Hepatocyte (in vitro differentiated cells): ENCODE data around the gene TBXAS1. TPM values are rescaled to one million over a fixed set of nuclear protein-coding genes. Genes with fewer than 3 reads are reported as not detected.

Experiments used
- DNase-seq: peaks from one replicate; pipeline ENCODE4 v3.0.0-alpha.2; 2016; ENCODE audit warnings: low spot score
- H2AFZ ChIP-seq: fragments of 200-600 bp; sonication (generic); 2 replicates; pipeline ENCODE4 v1.6.0; 2016; ENCODE audit warnings: antibody characterized with exemption, mild to moderate bottlenecking
- H3K27ac ChIP-seq: fragments of 200-600 bp; sonication (generic); 2 replicates; pipeline ENCODE4 v1.5.1; 2016; ENCODE audit warnings: mild to moderate bottlenecking
- H3K27me3 ChIP-seq: fragments of 200-600 bp; sonication (generic); 2 replicates; pipeline ENCODE4 v1.6.1; 2016
- H3K36me3 ChIP-seq: fragments of 200-600 bp; sonication (generic); replicated peaks from 2 replicates; pipeline ENCODE4 v1.5.1; 2016; ENCODE audit warnings: low read depth; ENCODE audit not compliant: insufficient read depth
- H3K4me1 ChIP-seq: fragments of 200-600 bp; sonication (generic); 2 replicates; pipeline ENCODE4 v1.5.1; 2016; ENCODE audit warnings: mild to moderate bottlenecking, moderate library complexity; ENCODE audit not compliant: insufficient read depth
- H3K4me2 ChIP-seq: fragments of 200-600 bp; sonication (generic); 2 replicates; pipeline ENCODE4 v1.6.0; 2016
- H3K4me3 ChIP-seq: fragments of 200-600 bp; sonication (generic); 2 replicates; pipeline ENCODE4 v1.5.1; 2016; ENCODE audit warnings: mild to moderate bottlenecking
- H3K79me2 ChIP-seq: fragments of 200-600 bp; sonication (generic); 2 replicates; pipeline ENCODE4 v1.6.0; 2017; ENCODE audit warnings: mild to moderate bottlenecking
- H3K9me2 ChIP-seq: fragments of 200-600 bp; sonication (generic); replicated peaks from 2 replicates; pipeline ENCODE4 v1.6.0; 2017; ENCODE audit warnings: mild to moderate bottlenecking; ENCODE audit not compliant: insufficient read depth
- H3K9me3 ChIP-seq: fragments of 200-600 bp; sonication (generic); 2 replicates; pipeline ENCODE4 v1.5.1; 2016; ENCODE audit warnings: low read depth, mild to moderate bottlenecking
- H4K20me1 ChIP-seq: fragments of 200-600 bp; sonication (generic); 2 replicates; pipeline ENCODE4 v1.6.0; 2016; ENCODE audit warnings: mild to moderate bottlenecking; ENCODE audit not compliant: insufficient read depth, poor library complexity, severe bottlenecking
- CTCF ChIP-seq: fragments of 200-600 bp; sonication (generic); IDR thresholded peaks from 2 replicates; pipeline ENCODE4 v1.5.1; 2016; ENCODE audit warnings: antibody characterized with exemption, mild to moderate bottlenecking; ENCODE audit not compliant: poor library complexity
- EZH2 ChIP-seq: fragments of 200-600 bp; sonication (generic); IDR thresholded peaks from 2 replicates; pipeline ENCODE4 v1.6.1; 2016; ENCODE audit warnings: antibody characterized with exemption, mild to moderate bottlenecking, borderline replicate concordance
- EZH2phosphoT487 ChIP-seq: fragments of 200-600 bp; sonication (generic); IDR thresholded peaks from one replicate; pipeline ENCODE4 v1.6.1; 2018; ENCODE audit warnings: antibody characterized with exemption, mild to moderate bottlenecking, low read depth, moderate library complexity; ENCODE audit not compliant: unreplicated experiment, severe bottlenecking
- WGBS: methylation state at CpG from one replicate; pipeline ENCODE4 v1.1.6; 2016; ENCODE audit warnings: low lambda C conversion rate; ENCODE audit errors: missing lambda C conversion rate; 5-methylcytosine and 5-hydroxymethylcytosine counted together
- polyA plus RNA-seq: library from polyadenylated mRNA; unstranded; fragments of >200 nt; fragmentation: Nextera tagmentation; extraction: Ambion mirVana; gene quantifications from 2 replicates; pipeline ENCODE4 v1.2.1, GENCODE V29; 2016
- total RNA-seq: library from RNA; depleted of rRNA; stranded (reverse); fragments of >200 nt; gene quantifications from 2 replicates; pipeline ENCODE4 v1.2.3, GENCODE V29; 2014

Gene TBXAS1
- total and polyA plus RNA-seq, 2 experiments from 2014 or later: 3.9 to 11.5 TPM

DNA sequence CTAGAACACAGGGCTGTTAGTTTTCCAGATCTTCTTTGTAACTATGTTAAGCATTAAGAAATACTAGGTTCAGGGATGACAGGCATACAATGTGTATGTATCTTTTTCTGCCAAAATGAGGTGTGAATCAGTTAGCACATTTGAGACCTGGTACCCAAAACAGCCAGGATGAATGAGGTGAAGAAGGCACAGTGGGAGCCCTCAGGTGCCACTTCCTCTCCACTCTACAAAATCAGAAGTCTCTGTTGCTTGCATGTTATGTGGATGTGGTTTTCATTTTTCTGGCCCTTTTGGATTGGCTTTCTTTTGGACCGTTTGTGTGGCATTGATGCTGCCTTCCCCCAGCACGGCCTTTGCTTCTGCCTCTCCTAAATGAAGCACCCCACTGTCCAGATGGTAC, 15.4 kb upstream of the TBXAS1 start:
- H3K4me2 ChIP-seq: no peak overlapping the region
- H3K27ac ChIP-seq: no peak overlapping the region
- DNase-seq: no peak
- H3K79me2 ChIP-seq: no peaks in the 10 kb centered on the region
- H3K9me2 ChIP-seq: no peaks in the 10 kb centered on the region
- H3K27me3 ChIP-seq: no peaks in the 10 kb centered on the region
- no peaks in the 10 kb centered on the region for H3K9me3 ChIP-seq
- no peaks in the 10 kb centered on the region for H4K20me1 ChIP-seq
- 81% methylated on average over 2 of the region's 2 CpGs for WGBS
- no peak overlapping the region for H3K4me3 ChIP-seq
- no peak overlapping the region for H2AFZ ChIP-seq
- no peaks in the 10 kb centered on the region for H3K4me1 ChIP-seq
- no peak for TF ChIP-seq EZH2phosphoT487
- TF ChIP-seq CTCF: no peak
- TF ChIP-seq EZH2: no peak
- H3K36me3 ChIP-seq: no peaks in the 10 kb centered on the region

DNA sequence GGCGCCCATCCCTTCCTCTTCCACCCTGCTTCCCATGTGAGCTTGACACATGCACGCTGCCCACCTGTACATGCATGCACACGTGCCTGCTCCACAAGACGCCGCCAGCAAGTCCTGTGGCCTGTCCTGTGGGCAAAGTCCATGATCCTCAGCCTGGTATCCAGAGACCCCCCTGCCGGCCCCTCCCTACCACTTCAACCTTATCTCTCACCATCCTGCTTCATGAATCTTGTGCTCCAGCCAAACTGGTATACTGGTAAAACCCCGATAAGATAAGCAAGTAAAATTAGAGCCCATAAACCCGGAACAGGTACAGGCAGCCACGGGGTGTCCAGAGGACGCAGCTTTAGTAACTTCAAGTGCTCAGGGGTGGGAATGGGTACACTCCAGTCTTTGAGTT, 11.8 kb upstream of the TBXAS1 start:
- no peaks in the 10 kb centered on the region for H3K4me1 ChIP-seq
- H3K36me3 ChIP-seq: no peaks in the 10 kb centered on the region
- no peak overlapping the region for H3K4me2 ChIP-seq
- H2AFZ ChIP-seq: no peak overlapping the region
- no peak overlapping the region for H3K27ac ChIP-seq
- H3K4me3 ChIP-seq: no peak overlapping the region
- no peaks in the 10 kb centered on the region for H3K9me2 ChIP-seq
- H3K27me3 ChIP-seq: no peaks in the 10 kb centered on the region
- no peaks in the 10 kb centered on the region for H3K79me2 ChIP-seq
- H4K20me1 ChIP-seq: no peaks in the 10 kb centered on the region
- TF ChIP-seq EZH2 (no peak), EZH2phosphoT487 (no peak), CTCF (no peak)
- 88% methylated on average over 10 of the region's 10 CpGs for WGBS
- H3K9me3 ChIP-seq: no peaks in the 10 kb centered on the region
- DNase-seq: no peak

DNA sequence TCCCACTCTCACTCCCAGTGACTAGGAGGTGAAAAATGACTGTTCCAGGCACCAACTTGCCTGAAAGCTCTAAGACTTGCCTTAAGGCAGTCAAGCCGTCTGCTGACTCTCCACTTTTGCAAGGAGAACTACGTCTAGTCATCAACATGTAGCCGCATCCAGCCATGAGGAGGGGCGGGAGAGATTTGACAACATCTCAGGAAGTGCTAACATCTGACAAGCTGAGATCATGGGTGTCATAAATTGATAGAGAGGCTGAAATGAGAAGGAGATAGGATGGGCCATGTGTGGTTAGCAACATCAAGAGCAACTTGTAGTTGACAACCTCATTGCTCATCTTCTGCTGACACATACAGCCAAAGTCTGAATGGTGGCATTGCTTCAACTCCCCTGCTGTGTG, 9.0 kb upstream of the TBXAS1 start:
- no peak overlapping the region for H2AFZ ChIP-seq

DNA sequence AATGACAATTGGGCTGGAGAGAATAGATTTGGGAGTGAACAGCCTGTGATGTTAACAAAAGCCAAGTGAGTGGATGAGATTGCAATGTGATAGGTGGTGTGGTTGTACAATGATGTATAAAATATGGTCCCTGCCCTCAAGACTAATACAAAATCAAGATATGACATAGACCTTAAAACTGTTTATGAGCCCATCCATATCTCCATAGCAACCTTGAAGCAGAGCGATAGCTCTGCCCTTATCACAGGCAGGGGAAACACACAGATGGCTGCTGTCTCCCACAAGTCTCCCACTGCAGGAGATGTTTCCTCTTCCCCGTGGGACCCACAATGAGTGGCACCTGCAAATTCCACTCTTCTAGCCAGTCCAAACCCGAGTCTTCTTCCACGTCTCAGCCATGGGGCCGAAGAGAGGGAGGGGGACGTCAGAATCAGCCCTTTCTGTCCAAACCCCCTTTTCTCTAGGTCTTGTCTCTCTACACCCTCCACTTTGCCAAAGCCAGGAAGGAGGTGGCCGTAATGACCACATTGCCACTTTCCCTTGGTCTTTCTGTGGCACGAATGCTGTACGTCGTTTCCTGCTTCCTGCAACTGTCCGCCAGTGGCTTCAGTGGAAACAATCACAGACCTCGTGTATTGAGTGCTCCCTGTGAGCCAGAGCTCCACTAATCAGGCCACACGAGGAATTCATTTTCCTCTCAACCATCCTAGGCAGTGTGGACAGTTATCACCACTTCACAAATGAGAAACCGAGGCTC, 7.5 kb upstream of the TBXAS1 start:
- WGBS: 82% methylated on average over 14 of the region's 14 CpGs
- no peaks in the 10 kb centered on the region for H3K9me3 ChIP-seq
- no peak for DNase-seq
- no peaks in the 10 kb centered on the region for H3K79me2 ChIP-seq
- peaks cover 12% of the 10 kb centered on the region for H3K4me1 ChIP-seq
- no peak overlapping the region for H3K27ac ChIP-seq
- no peak overlapping the region for H3K4me2 ChIP-seq
- no peaks in the 10 kb centered on the region for H3K36me3 ChIP-seq
- no peak overlapping the region for H2AFZ ChIP-seq
- no peaks in the 10 kb centered on the region for H3K27me3 ChIP-seq
- H4K20me1 ChIP-seq: no peaks in the 10 kb centered on the region
- H3K9me2 ChIP-seq: no peaks in the 10 kb centered on the region
- no peak for TF ChIP-seq CTCF
- no peak for TF ChIP-seq EZH2phosphoT487
- H3K4me3 ChIP-seq: no peak overlapping the region

More for the DNA sequence above, 9.0 kb upstream of the TBXAS1 start:
- Histone ChIP-seq H3K9me2 (no peaks in the 10 kb centered on the region), H3K27ac (no peak overlapping the region), H3K4me1 (no peaks in the 10 kb centered on the region), H3K4me2 (no peak overlapping the region), H3K27me3 (no peaks in the 10 kb centered on the region), H3K36me3 (no peaks in the 10 kb centered on the region), H3K79me2 (no peaks in the 10 kb centered on the region), H4K20me1 (no peaks in the 10 kb centered on the region), H3K9me3 (no peaks in the 10 kb centered on the region), H3K4me3 (no peak overlapping the region)
- TF ChIP-seq EZH2phosphoT487: no peak
- DNase-seq: no peak
- WGBS: 85% methylated on average over 4 of the region's 4 CpGs
